Measurements from ENCODE around the gene AATF. TPM values are rescaled to one million over a fixed set of nuclear protein-coding genes. Genes with fewer than 3 reads are reported as not detected.
A peak's percentile ranks its signal among the peaks of the same experiment; 100 is the strongest.

The AATF gene
- total and polyA plus RNA-seq, 9 of the 15 experiments (the other 6 are each of a cell fraction or from before 2014, with no cell fraction given) = 34.5 to 133 (median 90.1) TPM

GRCh38 chr17:37047631-37048104 lies 98.9 kb downstream of the AATF start (continued):
- no peak for TF ChIP-seq FOXP1 (CRISPR knock-in tag; IDR thresholded peaks at IDR 0.05)
- TF ChIP-seq PHB2 (IDR thresholded peaks at IDR 0.05; ENCODE audit: low read depth) = no peak
- no peak for TF ChIP-seq SIN3B (IDR thresholded peaks at IDR 0.05; ENCODE audit: low read depth)
- TF ChIP-seq, protein P1, sequence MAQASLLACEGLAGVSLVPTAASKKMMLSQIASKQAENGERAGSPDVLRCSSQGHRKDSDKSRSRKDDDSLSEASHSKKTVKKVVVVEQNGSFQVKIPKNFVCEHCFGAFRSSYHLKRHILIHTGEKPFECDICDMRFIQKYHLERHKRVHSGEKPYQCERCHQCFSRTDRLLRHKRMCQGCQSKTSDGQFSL (CRISPR knock-in tag; IDR thresholded peaks at IDR 0.05) = no peak
- TF ChIP-seq, protein P1 (tag; IDR thresholded peaks at IDR 0.05) = no peak
- no peak for TF ChIP-seq ZNF436 (CRISPR knock-in tag; IDR thresholded peaks at IDR 0.05)
- no peak for TF ChIP-seq FOXK1 (CRISPR knock-in tag; IDR thresholded peaks at IDR 0.05; ENCODE audit: borderline replicate concordance)
- no peak for TF ChIP-seq ZNF444 (CRISPR knock-in tag; IDR thresholded peaks at IDR 0.05)
- no peak; the same call in 1 of the 2 replicates for TF ChIP-seq KLF16 (IDR thresholded peaks at IDR 0.05)
- no peak for TF ChIP-seq TCFL5 (CRISPR knock-in tag; conservative IDR thresholded peaks at IDR 0.05)
- no peak for TF ChIP-seq MCM2 (IDR thresholded peaks at IDR 0.05; ENCODE audit: low read depth)
- no peak for TF ChIP-seq NCOA1 (IDR thresholded peaks at IDR 0.05; ENCODE audit: low read depth)
- no peak for TF ChIP-seq RBM15 (IDR thresholded peaks at IDR 0.05; ENCODE audit: insufficient read depth, low read length)
- peak; percentile 93 for TF ChIP-seq HES1 (IDR thresholded peaks at IDR 0.05; ENCODE audit: low read depth)
- TF ChIP-seq MEF2A (IDR thresholded peaks at IDR 0.05; ENCODE audit: control insufficient read depth, low read depth, low read length) = no peak
- TF ChIP-seq FUS (optimal IDR thresholded peaks at IDR 0.05; ENCODE audit: low read depth, low read length) = no peak
- no peak for TF ChIP-seq RBM17 (IDR thresholded peaks at IDR 0.05; ENCODE audit: borderline replicate concordance, low read depth, low read length)
- TF ChIP-seq TRIM24 (IDR thresholded peaks at IDR 0.05) = no peak
- no peak for TF ChIP-seq KDM5B (IDR thresholded peaks at IDR 0.05; ENCODE audit: insufficient replicate concordance, low read depth, low read length)
